B cell (primary cell): ENCODE results near the gene ERBB4. TPM values are rescaled to one million over a fixed set of nuclear protein-coding genes. Genes with fewer than 3 reads are reported as not detected.

Source experiments
- ATAC-seq: fragments of 200-7000 bp; cut with Tn5 transposase; one replicate; pipeline ENCODE4 v1.10.0; 2021; ENCODE audit warnings: low read depth, mild to moderate bottlenecking, moderate number of reproducible peaks, moderate library complexity
- CTCF ChIA-PET: fragments of 350-600 bp; sonication (Branson Sonifier 250); formaldehyde crosslinking; loops from one replicate; lab custom pipeline; 2021; ENCODE audit warnings: antibody characterized with exemption, inconsistent platforms; lab: Charles Lee
- POLR2A ChIA-PET: fragments of 350-600 bp; sonication (Branson Sonifier 250); formaldehyde crosslinking; loops from one replicate; lab custom pipeline; 2021; ENCODE audit warnings: antibody characterized with exemption; lab: Charles Lee
- DNase-seq: peaks from one replicate; pipeline ENCODE4 v3.0.0; 2013
- H2AFZ ChIP-seq: 2 replicates; pipeline ENCODE4 v1.6.1; 2012; ENCODE audit warnings: mild to moderate bottlenecking, low read depth, low read length; ENCODE audit not compliant: insufficient read depth, poor library complexity, severe bottlenecking
- H3K27ac ChIP-seq, 2 donors: 1 replicate in 1 of 2; 2 replicates in 1 of 2; pipeline ENCODE4 v1.5.1; 2012 to 2013; ENCODE audit warnings: low read length in 2 of 2, mild to moderate bottlenecking in 2 of 2, moderate library complexity in 1 of 2
- H3K27me3 ChIP-seq, 4 experiments: fragments of 200-600 bp in 1 of 4; sonication (generic) in 1 of 4; replicated peaks in 1 of 4; 1 replicate in 2 of 4; 2 replicates in 2 of 4; pipeline versions ENCODE4 v1.6.1 to v1.7.0; 2013 to 2016; ENCODE audit warnings: low read length in 3 of 4, mild to moderate bottlenecking in 2 of 4, mixed read lengths in 1 of 4, moderate library complexity in 1 of 4; ENCODE audit not compliant: insufficient read depth in 4 of 4, control insufficient read depth in 3 of 4; ENCODE audit errors: control extremely low read depth in 1 of 4
- H3K36me3 ChIP-seq, 2 experiments: replicated peaks in 1 of 2; 1 replicate in 1 of 2; 2 replicates in 1 of 2; pipeline versions ENCODE4 v1.6.1 to v1.7.1; 2013; ENCODE audit warnings: low read length in 1 of 2; ENCODE audit not compliant: insufficient read depth in 2 of 2, control insufficient read depth in 1 of 2; ENCODE audit errors: control extremely low read depth in 1 of 2, extremely low read depth in 1 of 2
- H3K4me1 ChIP-seq, 2 donors: fragments of 200-600 bp in 1 of 2; sonication (generic) in 1 of 2; 1 replicate in 1 of 2; 2 replicates in 1 of 2; pipeline versions ENCODE4 v1.5.1 to v1.6.1; 2013 to 2017; ENCODE audit warnings: low read length in 2 of 2; ENCODE audit not compliant: control insufficient read depth in 2 of 2, insufficient read depth in 2 of 2
- H3K4me2 ChIP-seq: replicated peaks from 2 replicates; pipeline ENCODE3; 2012; ENCODE audit warnings: mild to moderate bottlenecking, low read depth, low read length; ENCODE audit not compliant: poor library complexity, severe bottlenecking
- H3K4me3 ChIP-seq, 5 experiments: fragments of 200-600 bp in 1 of 5; sonication (generic) in 1 of 5; 1 replicate in 3 of 5; 2 replicates in 2 of 5; pipeline versions ENCODE4 v1.5.1 to v1.7.0; 2011 to 2016; ENCODE audit warnings: low read length in 4 of 5, mild to moderate bottlenecking in 4 of 5, low read depth in 2 of 5, control low read depth in 1 of 5, moderate library complexity in 1 of 5; ENCODE audit not compliant: insufficient read depth in 1 of 5; ENCODE audit errors: control extremely low read depth in 1 of 5, extremely low read depth in 1 of 5
- H3K79me2 ChIP-seq: fragments of 200-600 bp; sonication (generic); one replicate; pipeline ENCODE4 v1.6.0; 2016; ENCODE audit warnings: low read length; ENCODE audit not compliant: control insufficient read depth, insufficient read depth
- H3K9ac ChIP-seq: fragments of 200-600 bp; sonication (generic); 2 replicates; pipeline ENCODE4 v1.6.1; 2017; ENCODE audit warnings: mild to moderate bottlenecking, low read length, moderate library complexity
- H3K9me3 ChIP-seq, 3 donors: one replicate each; pipeline versions ENCODE4 v1.6.1 to v1.7.1; 2013; ENCODE audit warnings: low read length in 2 of 3; ENCODE audit not compliant: control insufficient read depth in 2 of 3, insufficient read depth in 1 of 3; ENCODE audit errors: control extremely low read depth in 1 of 3
- H4K20me1 ChIP-seq: 2 replicates; pipeline ENCODE4 v1.6.0; 2012; ENCODE audit warnings: mild to moderate bottlenecking, low read length; ENCODE audit not compliant: insufficient read depth, control insufficient read depth, poor library complexity, severe bottlenecking
- H3K27ac Mint-ChIP-seq: one replicate; pipeline ENCODE4 v1.8.0; 2021; ENCODE audit warnings: mixed read lengths
- H3K27me3 Mint-ChIP-seq: one replicate; pipeline ENCODE4 v1.8.0; 2021; ENCODE audit warnings: mixed read lengths
- H3K4me1 Mint-ChIP-seq: one replicate; pipeline ENCODE4 v1.8.0; 2021; ENCODE audit warnings: mixed read lengths
- H3K4me3 Mint-ChIP-seq: one replicate; pipeline ENCODE4 v1.8.0; 2021; ENCODE audit warnings: mixed read lengths
- H3K9me3 Mint-ChIP-seq: one replicate; pipeline ENCODE4 v1.8.0; 2022; ENCODE audit warnings: mixed read lengths; ENCODE audit not compliant: insufficient read depth
- EZH2 ChIP-seq: IDR thresholded peaks from 2 replicates; pipeline ENCODE4 v1.6.1; 2012; ENCODE audit warnings: borderline replicate concordance, low read depth, mild to moderate bottlenecking, moderate library complexity, low read length; ENCODE audit not compliant: insufficient read depth, poor library complexity, severe bottlenecking
- WGBS: methylation state at CpG from one replicate; pipeline ENCODE4 v1.1.5; 2013; ENCODE audit warnings: missing lambda C conversion rate; ENCODE audit not compliant: insufficient coverage; 5-methylcytosine and 5-hydroxymethylcytosine counted together
- intact Hi-C: fragments of 100-400 bp; cut with micrococcal nuclease; formaldehyde crosslinking; loops from one replicate; pipeline ENCODE4 v1.10.0; 2022
- polyA plus RNA-seq: library from polyadenylated mRNA; depleted of rRNA; stranded (reverse); fragments of >200 nt; gene quantifications from 2 replicates; pipeline ENCODE4 v1.2.3, GENCODE V29; 2012
- total RNA-seq, 2 donors: library from RNA; stranded (reverse); fragments of 120-200 nt in 1 of 2; gene quantifications; 1 replicate in 1 of 2; 2 replicates in 1 of 2; pipeline versions ENCODE4 v1.2.3 to v1.2.4, GENCODE V29; 2013 to 2022
- TF ChIP-seq, protein P1 (sequence below): fragments of 200-600 bp; IDR thresholded peaks from one replicate; pipeline ENCODE4 v1.8.0; 2022; ENCODE audit warnings: antibody characterized with exemption, mild to moderate bottlenecking

The ERBB4 gene
- total and polyA plus RNA-seq, 2 donors (not counting 1 experiment from before 2014, with no cell fraction given) = not detected

DNA sequence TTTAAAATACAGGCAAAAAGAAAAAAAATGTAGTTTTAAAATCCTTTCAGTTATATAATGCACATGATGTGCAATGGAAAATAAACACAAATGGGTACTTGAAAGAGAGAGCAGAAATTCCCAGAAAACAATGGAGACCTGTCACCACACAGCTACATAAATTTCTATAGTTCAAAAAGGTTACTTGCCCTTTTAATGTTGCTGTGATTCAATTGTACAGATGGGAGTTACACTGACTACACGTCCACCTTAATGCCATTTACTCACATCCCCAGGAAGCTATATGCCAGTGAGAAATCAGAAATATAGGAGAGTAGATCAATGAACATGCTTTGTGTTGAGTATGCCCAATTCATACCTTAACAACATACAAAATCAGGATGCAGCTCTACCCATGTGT is 269.6 kb downstream of the ERBB4 start:
- Histone ChIP-seq H3K79me2 (no peaks in the 10 kb centered on the region), H3K9ac (no peak overlapping the region), H3K4me2 (no peak overlapping the region), H3K27me3 (no peaks in the 10 kb centered on the region), H3K4me3 (no peak overlapping the region), H3K9me3 (no peaks in the 10 kb centered on the region), H3K27ac (no peak overlapping the region), H3K4me1 (no peaks in the 10 kb centered on the region), H2AFZ (no peak overlapping the region), H4K20me1 (no peaks in the 10 kb centered on the region), H3K36me3 (no peaks in the 10 kb centered on the region)
- Mint-ChIP-seq H3K9me3 (no peaks in the 10 kb centered on the region), H3K27me3 (no peaks in the 10 kb centered on the region), H3K4me3 (no peak overlapping the region), H3K27ac (no peak overlapping the region), H3K4me1 (no peaks in the 10 kb centered on the region)
- POLR2A ChIA-PET = no interaction called here
- ATAC-seq = no peak
- DNase-seq = no peak
- CTCF ChIA-PET = no interaction called here
- no peak for TF ChIP-seq EZH2
- no CpG with 5 or more reads among the region's 1 CpG for WGBS
- intact Hi-C loops = no loop called here

DNA sequence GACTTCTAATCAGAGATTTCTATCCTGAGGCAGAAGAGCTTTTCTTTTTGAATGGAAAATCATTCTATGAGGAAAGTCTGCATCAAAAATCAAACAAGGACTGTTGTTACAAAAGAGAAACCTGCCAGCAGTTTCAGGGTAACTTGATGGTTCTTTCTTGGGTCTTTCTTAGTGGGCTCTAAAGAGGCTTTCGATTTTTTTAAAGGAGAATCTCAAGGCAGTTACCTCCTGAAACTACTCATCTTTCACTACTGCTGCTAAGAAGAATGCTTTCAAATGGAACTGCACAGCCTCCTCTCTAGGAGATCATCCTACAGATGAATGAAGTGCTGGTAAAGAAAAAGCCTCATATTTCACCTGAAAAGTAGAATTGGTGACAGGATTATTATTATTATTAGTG is 272.3 kb downstream of the ERBB4 start:
- intact Hi-C loops = no loop called here
- H3K4me1 Mint-ChIP-seq = no peaks in the 10 kb centered on the region
- ChIA-PET POLR2A (no interaction called here), CTCF (no interaction called here)
- ATAC-seq (no peak), DNase-seq (no peak)
- Histone ChIP-seq H3K9me3 (no peaks in the 10 kb centered on the region), H3K4me3 (no peak overlapping the region), H3K27ac (no peak overlapping the region), H3K9ac (no peak overlapping the region), H2AFZ (no peak overlapping the region), H3K4me1 (no peaks in the 10 kb centered on the region), H4K20me1 (no peaks in the 10 kb centered on the region), H3K27me3 (no peaks in the 10 kb centered on the region), H3K4me2 (no peak overlapping the region), H3K79me2 (no peaks in the 10 kb centered on the region), H3K36me3 (no peaks in the 10 kb centered on the region)
- H3K4me3 Mint-ChIP-seq = no peak overlapping the region
- whole genome bisulfite sequencing = no CpG with 5 or more reads among the region's 1 CpG
- H3K27ac Mint-ChIP-seq = no peak overlapping the region
- no peaks in the 10 kb centered on the region for H3K9me3 Mint-ChIP-seq
- no peak for TF ChIP-seq EZH2
- TF ChIP-seq, protein P1, sequence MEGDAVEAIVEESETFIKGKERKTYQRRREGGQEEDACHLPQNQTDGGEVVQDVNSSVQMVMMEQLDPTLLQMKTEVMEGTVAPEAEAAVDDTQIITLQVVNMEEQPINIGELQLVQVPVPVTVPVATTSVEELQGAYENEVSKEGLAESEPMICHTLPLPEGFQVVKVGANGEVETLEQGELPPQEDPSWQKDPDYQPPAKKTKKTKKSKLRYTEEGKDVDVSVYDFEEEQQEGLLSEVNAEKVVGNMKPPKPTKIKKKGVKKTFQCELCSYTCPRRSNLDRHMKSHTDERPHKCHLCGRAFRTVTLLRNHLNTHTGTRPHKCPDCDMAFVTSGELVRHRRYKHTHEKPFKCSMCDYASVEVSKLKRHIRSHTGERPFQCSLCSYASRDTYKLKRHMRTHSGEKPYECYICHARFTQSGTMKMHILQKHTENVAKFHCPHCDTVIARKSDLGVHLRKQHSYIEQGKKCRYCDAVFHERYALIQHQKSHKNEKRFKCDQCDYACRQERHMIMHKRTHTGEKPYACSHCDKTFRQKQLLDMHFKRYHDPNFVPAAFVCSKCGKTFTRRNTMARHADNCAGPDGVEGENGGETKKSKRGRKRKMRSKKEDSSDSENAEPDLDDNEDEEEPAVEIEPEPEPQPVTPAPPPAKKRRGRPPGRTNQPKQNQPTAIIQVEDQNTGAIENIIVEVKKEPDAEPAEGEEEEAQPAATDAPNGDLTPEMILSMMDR = no peak
- H3K27me3 Mint-ChIP-seq = no peaks in the 10 kb centered on the region
